Measurements from ENCODE around the gene APCDD1L.

DNA sequence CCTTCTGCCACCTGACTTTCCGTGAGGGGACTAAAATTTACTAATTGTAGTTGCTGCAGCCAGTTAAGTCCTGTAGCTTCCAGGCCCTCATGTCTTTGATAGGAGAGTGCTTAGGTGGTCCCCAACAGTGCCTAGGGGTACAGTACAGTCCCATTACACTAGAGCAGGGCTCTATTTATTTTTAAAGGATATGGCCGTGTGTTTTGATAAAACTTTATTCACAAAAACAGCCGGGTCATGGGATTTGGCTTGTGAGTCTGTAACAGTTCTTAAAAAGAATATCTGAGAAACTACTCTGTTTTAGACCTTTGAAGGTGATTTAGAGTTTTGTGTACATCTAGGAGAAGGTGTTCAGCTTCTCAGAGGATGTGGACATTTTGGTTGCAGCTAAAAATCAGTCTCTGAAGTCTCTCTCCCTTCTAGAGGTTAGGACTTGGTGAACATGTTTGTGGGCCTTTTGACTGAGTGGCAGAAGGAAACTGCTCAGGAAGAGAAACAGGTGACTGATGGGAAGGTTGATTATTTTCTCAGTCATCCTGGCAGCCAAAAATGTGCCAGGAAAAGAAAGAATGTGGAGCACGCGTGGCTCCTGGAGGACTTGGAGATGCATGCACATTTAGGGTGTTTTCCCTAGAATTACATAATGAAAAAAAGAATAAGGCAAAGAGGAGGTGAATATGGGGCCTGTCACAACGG is 68.8 kb downstream of the APCDD1L start:
- TF ChIP-seq CTCF (IDR thresholded peaks at IDR 0.05; ENCODE audit: insufficient read depth, low read length, poor library complexity, severe bottlenecking), result no peak
- no peak for TF ChIP-seq EZH2phosphoT487 (conservative IDR thresholded peaks at IDR 0.05; ENCODE audit: low read length)
